ENCODE data around the gene MMEL1. TPM values are rescaled to one million over a fixed set of nuclear protein-coding genes. Genes with fewer than 3 reads are reported as not detected.

MMEL1 gene
- total and polyA plus RNA-seq, 2 donors (not counting 1 experiment from before 2014, with no cell fraction given) = 0.33 to 0.60 TPM

DNA sequence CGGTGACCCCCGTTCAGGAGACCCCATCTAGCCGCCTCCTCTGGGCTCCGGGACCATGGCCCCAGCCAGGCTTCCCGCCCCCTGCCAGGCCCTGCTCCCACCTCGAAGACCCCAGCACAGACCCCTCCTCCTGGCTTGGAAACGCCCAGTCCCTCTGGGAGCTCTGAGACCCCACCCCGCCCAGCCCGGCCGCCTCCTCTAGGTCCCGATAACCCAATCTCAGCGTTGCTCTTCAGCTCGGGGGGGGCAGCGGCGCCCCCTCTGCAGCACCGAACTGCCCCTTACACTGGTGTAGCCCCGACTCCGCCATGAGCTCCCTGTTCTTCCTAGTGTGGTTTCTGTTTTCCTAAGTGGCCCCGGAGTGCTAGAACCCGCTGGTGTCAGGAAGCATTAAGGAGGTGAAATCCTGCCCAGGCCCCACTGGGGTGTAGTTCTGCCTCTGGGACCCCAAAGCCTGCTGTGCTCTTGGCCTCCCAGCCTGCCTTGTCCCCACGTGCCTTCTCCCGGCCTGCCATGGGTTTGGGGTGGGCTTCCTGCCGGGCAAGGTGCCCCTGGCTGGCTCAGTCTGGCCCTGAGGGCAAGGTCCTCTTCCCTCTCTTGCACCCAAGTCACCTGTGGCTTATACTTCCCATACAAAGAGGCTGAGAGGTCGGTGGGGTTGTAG is 10.7 kb upstream of the MMEL1 start:
- H3K27ac ChIP-seq (ENCODE audit: insufficient read depth, low read length) = no peak overlapping the region
- no peak overlapping the region for H3K9ac ChIP-seq (ENCODE audit: insufficient read depth, low read length)
- DNase-seq (ENCODE audit: low read depth in 2 of 2) = no peak
- peaks cover 2% of the 10 kb centered on the region for H3K4me1 ChIP-seq (ENCODE audit: control insufficient read depth, extremely low read depth, insufficient read depth, low read length)
- no peaks in the 10 kb centered on the region for H3K9me3 ChIP-seq (ENCODE audit: control insufficient read depth, insufficient read depth, low read depth, low read length)
- TF ChIP-seq EZH2 (IDR thresholded peaks at IDR 0.05; ENCODE audit: low read length, missing control alignments) = no peak
- TF ChIP-seq, protein P1, sequence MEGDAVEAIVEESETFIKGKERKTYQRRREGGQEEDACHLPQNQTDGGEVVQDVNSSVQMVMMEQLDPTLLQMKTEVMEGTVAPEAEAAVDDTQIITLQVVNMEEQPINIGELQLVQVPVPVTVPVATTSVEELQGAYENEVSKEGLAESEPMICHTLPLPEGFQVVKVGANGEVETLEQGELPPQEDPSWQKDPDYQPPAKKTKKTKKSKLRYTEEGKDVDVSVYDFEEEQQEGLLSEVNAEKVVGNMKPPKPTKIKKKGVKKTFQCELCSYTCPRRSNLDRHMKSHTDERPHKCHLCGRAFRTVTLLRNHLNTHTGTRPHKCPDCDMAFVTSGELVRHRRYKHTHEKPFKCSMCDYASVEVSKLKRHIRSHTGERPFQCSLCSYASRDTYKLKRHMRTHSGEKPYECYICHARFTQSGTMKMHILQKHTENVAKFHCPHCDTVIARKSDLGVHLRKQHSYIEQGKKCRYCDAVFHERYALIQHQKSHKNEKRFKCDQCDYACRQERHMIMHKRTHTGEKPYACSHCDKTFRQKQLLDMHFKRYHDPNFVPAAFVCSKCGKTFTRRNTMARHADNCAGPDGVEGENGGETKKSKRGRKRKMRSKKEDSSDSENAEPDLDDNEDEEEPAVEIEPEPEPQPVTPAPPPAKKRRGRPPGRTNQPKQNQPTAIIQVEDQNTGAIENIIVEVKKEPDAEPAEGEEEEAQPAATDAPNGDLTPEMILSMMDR (conservative IDR thresholded peaks at IDR 0.05 in 1 of 2, IDR thresholded peaks at IDR 0.05 in 1 of 2; ENCODE audit: low read depth in 1 of 2, low read length in 2 of 2) = no peak
- H4K20me1 ChIP-seq (ENCODE audit: control insufficient read depth, extremely low read depth, insufficient read depth, low read length) = no peaks in the 10 kb centered on the region
- H3K27me3 ChIP-seq (ENCODE audit: control insufficient read depth, insufficient read depth, low read length) = no peaks in the 10 kb centered on the region
- H3K79me2 ChIP-seq (ENCODE audit: control insufficient read depth, insufficient read depth, low read length) = no peaks in the 10 kb centered on the region
- H3K4me3 ChIP-seq (replicated peaks in 1 of 4; ENCODE audit: control extremely low read depth in 1 of 4, insufficient read depth in 1 of 4, low read depth in 3 of 4, low read length in 4 of 4) = peak overlapping the region; percentile 45 to 93 (median 82)
- H2AFZ ChIP-seq (ENCODE audit: low read length) = peak overlapping the region; percentile 51
- H3K4me2 ChIP-seq (ENCODE audit: extremely low read depth, insufficient read depth, low read length) = peak overlapping the region; percentile 75
- no peaks in the 10 kb centered on the region for H3K36me3 ChIP-seq (ENCODE audit: control insufficient read depth, insufficient read depth, low read length)

DNA sequence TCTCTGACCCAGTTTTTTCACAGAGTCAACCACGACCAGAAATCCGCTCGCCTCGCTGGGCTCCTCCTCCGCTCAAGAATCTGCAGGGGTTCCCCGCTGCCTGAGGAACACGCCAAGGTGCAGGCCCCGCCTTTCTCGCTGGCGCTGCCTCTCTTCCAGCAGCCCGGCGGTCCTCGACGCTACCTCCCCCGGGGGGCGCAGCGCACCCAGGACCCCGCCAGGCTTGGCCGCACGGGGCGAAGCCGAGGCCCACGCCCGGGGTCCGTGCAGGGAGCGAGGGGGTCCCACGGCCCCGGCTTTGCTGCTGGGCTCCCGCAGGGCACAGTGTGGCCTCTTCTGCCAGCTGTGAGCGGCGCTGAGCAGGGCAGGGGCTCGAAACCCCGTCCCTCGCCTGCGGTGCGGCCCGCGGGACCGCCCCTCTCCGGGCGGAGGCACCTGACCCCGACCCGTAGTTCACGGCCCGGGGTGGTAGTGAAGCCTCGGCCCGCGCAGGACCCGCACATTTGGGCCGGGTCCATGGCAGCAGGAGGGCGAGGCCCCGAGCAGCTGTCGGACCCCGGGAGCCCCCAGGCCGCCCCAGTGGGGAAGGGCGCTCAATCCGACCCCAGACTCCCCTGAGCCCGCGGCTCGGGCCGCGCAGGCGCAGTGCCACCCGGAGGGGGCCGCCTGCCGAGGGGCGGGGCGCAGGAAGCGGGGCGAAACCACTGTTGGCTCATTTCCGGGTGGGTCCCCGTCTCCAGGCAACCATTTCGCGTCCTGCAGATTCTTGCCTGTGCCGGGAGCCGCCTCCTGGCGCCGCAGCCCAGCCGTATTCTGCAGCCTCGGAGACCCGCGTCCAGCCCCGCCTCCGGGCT is 10.0 kb upstream of the MMEL1 start:
- TF ChIP-seq, protein P1 (conservative IDR thresholded peaks at IDR 0.05 in 1 of 2, IDR thresholded peaks at IDR 0.05 in 1 of 2; ENCODE audit: low read depth in 1 of 2, low read length in 2 of 2) = no peak
- TF ChIP-seq EZH2 (IDR thresholded peaks at IDR 0.05; ENCODE audit: low read length, missing control alignments) = no peak
- H3K36me3 ChIP-seq (ENCODE audit: control insufficient read depth, insufficient read depth, low read length) = no peaks in the 10 kb centered on the region

DNA sequence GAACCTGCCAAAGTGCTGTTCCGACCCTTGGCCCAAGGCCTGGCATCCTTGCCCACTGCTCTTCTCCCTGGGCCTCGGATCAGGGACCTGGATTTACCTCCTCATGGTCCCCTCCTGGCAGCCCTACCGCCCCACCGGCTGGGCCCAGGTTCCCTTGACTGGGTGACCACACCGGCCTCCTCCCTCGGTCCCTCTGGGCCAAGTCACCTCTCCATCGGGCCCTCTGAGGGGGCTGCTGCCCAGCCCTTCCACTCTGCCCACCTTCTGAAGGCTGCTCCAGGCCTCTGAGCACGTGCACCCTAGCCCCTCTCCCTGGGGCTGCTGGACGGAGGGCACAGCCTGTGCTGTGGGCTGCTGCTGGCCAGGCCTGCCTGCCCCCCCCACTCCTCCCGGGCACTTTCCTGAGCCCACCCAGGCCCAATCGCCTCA is 9.3 kb upstream of the MMEL1 start:
- Histone ChIP-seq H3K4me1 (ENCODE audit: control insufficient read depth, extremely low read depth, insufficient read depth, low read length) (peaks cover 2% of the 10 kb centered on the region), H2AFZ (ENCODE audit: low read length) (peak overlapping the region; percentile 84), H3K4me3 (replicated peaks in 1 of 4; ENCODE audit: control extremely low read depth in 1 of 4, insufficient read depth in 1 of 4, low read depth in 3 of 4, low read length in 4 of 4) (peak overlapping the region; percentile 59 to 93 (median 82)), H3K36me3 (ENCODE audit: control insufficient read depth, insufficient read depth, low read length) (no peaks in the 10 kb centered on the region), H3K4me2 (ENCODE audit: extremely low read depth, insufficient read depth, low read length) (peak overlapping the region; percentile 97), H3K9ac (ENCODE audit: insufficient read depth, low read length) (peak overlapping the region; percentile 85), H3K79me2 (ENCODE audit: control insufficient read depth, insufficient read depth, low read length) (no peaks in the 10 kb centered on the region), H3K9me3 (ENCODE audit: control insufficient read depth, insufficient read depth, low read depth, low read length) (no peaks in the 10 kb centered on the region), H3K27ac (ENCODE audit: insufficient read depth, low read length) (peak overlapping the region; percentile 69), H3K27me3 (ENCODE audit: control insufficient read depth, insufficient read depth, low read length) (no peaks in the 10 kb centered on the region), H4K20me1 (ENCODE audit: control insufficient read depth, extremely low read depth, insufficient read depth, low read length) (no peaks in the 10 kb centered on the region)
- no peak for DNase-seq (ENCODE audit: low read depth in 2 of 2)
- TF ChIP-seq, protein P1 (conservative IDR thresholded peaks at IDR 0.05 in 1 of 2, IDR thresholded peaks at IDR 0.05 in 1 of 2; ENCODE audit: low read depth in 1 of 2, low read length in 2 of 2) = no peak
- TF ChIP-seq EZH2 (IDR thresholded peaks at IDR 0.05; ENCODE audit: low read length, missing control alignments) = no peak

More for the DNA sequence above, 10.0 kb upstream of the MMEL1 start:
- Histone ChIP-seq H3K79me2 (ENCODE audit: control insufficient read depth, insufficient read depth, low read length) (no peaks in the 10 kb centered on the region), H4K20me1 (ENCODE audit: control insufficient read depth, extremely low read depth, insufficient read depth, low read length) (no peaks in the 10 kb centered on the region), H3K4me3 (replicated peaks in 1 of 4; ENCODE audit: control extremely low read depth in 1 of 4, insufficient read depth in 1 of 4, low read depth in 3 of 4, low read length in 4 of 4) (peak overlapping the region; percentile 59 to 93 (median 82)), H2AFZ (ENCODE audit: low read length) (peak overlapping the region; percentile 84), H3K4me1 (ENCODE audit: control insufficient read depth, extremely low read depth, insufficient read depth, low read length) (peaks cover 2% of the 10 kb centered on the region), H3K9me3 (ENCODE audit: control insufficient read depth, insufficient read depth, low read depth, low read length) (no peaks in the 10 kb centered on the region), H3K27ac (ENCODE audit: insufficient read depth, low read length) (peak overlapping the region; percentile 69), H3K27me3 (ENCODE audit: control insufficient read depth, insufficient read depth, low read length) (no peaks in the 10 kb centered on the region), H3K9ac (ENCODE audit: insufficient read depth, low read length) (peak overlapping the region; percentile 85), H3K4me2 (ENCODE audit: extremely low read depth, insufficient read depth, low read length) (peak overlapping the region; percentile 97)
- DNase-seq (ENCODE audit: low read depth in 2 of 2) = peak; percentile 84 to 87

Data from fibroblast of lung (primary cell).